ENCODE results near the gene C16orf86.

DNA sequence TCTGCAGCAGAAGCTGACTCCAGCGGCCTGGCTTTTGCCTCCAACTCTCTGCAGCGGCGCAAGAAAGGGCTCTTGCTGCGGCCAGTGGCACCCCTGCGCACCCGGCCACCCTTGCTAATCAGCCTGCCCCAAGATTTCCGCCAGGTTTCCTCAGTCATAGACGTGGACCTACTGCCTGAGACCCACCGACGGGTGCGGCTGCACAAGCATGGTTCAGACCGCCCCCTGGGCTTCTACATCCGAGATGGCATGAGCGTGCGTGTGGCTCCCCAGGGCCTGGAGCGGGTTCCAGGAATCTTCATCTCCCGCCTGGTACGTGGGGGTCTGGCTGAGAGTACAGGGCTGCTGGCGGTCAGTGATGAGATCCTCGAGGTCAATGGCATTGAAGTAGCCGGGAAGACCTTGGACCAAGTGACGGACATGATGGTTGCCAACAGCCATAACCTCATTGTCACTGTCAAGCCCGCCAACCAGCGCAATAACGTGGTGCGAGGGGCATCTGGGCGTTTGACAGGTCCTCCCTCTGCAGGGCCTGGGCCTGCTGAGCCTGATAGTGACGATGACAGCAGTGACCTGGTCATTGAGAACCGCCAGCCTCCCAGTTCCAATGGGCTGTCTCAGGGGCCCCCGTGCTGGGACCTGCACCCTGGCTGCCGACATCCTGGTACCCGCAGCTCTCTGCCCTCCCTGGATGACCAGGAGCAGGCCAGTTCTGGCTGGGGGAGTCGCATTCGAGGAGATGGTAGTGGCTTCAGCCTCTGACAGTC, 4.5 kb upstream of the C16orf86 start:
- TF ChIP-seq POLR2A (IDR thresholded peaks at IDR 0.05): no peak
- TF ChIP-seq POLR2AphosphoS5 (IDR thresholded peaks at IDR 0.05): no peak
- TF ChIP-seq, protein P1, sequence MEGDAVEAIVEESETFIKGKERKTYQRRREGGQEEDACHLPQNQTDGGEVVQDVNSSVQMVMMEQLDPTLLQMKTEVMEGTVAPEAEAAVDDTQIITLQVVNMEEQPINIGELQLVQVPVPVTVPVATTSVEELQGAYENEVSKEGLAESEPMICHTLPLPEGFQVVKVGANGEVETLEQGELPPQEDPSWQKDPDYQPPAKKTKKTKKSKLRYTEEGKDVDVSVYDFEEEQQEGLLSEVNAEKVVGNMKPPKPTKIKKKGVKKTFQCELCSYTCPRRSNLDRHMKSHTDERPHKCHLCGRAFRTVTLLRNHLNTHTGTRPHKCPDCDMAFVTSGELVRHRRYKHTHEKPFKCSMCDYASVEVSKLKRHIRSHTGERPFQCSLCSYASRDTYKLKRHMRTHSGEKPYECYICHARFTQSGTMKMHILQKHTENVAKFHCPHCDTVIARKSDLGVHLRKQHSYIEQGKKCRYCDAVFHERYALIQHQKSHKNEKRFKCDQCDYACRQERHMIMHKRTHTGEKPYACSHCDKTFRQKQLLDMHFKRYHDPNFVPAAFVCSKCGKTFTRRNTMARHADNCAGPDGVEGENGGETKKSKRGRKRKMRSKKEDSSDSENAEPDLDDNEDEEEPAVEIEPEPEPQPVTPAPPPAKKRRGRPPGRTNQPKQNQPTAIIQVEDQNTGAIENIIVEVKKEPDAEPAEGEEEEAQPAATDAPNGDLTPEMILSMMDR (IDR thresholded peaks at IDR 0.05): no peak
